Measurements from ENCODE around the gene RNF157.

DNA sequence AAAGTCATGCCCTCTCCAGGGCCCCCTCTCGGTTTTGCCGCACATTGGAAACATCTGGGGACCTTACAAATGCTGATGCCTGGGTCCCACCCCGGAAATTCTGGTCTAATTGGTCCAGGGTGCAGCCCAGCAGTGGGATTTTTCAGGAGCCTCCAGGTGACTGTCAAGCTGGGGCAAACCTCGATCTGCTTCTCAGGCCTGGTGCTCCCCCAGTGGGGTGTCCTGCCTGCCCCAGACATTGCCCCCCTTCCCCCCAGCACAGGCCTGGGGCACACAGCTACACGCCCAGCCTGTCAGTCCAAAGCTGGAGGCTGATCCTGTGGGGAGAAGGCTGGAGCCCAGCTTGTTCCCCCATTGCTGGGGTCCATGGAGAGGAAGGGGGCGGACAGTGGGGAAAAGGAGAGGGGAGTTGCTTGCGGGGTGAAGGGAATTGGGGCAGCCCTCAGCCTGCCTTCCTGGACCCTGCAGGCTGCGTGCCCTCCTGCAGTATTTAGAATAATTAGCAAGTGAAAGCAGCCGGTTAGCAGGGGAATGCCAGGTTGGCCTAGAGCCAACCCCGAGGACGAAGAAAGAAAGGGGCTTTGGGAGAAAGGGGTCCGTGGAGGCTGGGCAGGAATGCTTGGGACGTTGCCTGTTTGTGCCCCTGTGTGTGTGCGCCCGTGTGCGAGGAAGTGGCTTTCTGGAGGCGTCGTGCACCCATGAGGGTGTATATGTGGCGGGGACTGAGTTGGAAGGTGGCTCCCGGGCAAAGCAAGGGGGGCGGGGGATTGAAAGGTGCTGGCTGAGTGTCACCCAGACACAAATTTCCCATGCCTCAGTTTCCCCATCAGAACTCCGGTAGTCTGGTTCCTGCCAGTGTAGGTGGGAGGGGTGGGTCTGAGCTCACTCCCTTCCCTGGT is 105.1 kb downstream of the RNF157 start:
- TF ChIP-seq CTCF (conservative IDR thresholded peaks at IDR 0.05) (no peak), ZFX (IDR thresholded peaks at IDR 0.05) (no peak)
